Peyer's patch (tissue), 4 donors: ENCODE results near the gene SLK.

ENCODE experiments used
- POLR2A ChIP-seq, 2 donors: fragments of 450-650 bp; IDR thresholded peaks; one replicate each; pipeline ENCODE4 v1.5.1; 2017; ENCODE audit warnings: antibody characterized with exemption in 2 of 2, mild to moderate bottlenecking in 2 of 2, moderate library complexity in 2 of 2
- TF ChIP-seq, protein P1 (sequence below), 6 experiments: fragments of 450-650 bp in 4 of 6; fragments of 200-600 bp in 2 of 6; sonication (generic) in 1 of 6; IDR thresholded peaks; one replicate each; pipeline ENCODE4 v1.5.1; 2017 to 2019; ENCODE audit warnings: antibody characterized with exemption in 6 of 6, mild to moderate bottlenecking in 3 of 6, moderate library complexity in 1 of 6

DNA sequence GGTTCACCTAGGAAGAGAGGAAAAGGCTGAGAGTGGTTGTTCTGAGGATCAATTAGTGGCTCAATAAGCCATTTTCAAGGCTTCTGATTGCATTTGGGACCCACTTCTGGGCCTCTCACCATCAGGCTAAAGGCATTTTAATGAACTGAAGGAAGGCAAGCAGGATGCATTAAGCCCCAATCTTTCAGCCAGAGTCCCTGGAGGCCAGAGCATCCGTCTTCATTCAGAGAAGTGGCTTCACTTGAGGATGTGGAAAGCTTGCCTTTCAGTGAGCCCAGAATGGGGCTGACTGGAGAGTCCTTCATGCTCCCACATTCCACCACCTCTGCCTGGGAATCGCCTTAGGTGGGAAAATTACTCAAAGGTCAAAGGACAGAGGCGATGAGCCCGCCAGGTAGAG lies 76.9 kb downstream of the SLK start:
- TF ChIP-seq, protein P1, sequence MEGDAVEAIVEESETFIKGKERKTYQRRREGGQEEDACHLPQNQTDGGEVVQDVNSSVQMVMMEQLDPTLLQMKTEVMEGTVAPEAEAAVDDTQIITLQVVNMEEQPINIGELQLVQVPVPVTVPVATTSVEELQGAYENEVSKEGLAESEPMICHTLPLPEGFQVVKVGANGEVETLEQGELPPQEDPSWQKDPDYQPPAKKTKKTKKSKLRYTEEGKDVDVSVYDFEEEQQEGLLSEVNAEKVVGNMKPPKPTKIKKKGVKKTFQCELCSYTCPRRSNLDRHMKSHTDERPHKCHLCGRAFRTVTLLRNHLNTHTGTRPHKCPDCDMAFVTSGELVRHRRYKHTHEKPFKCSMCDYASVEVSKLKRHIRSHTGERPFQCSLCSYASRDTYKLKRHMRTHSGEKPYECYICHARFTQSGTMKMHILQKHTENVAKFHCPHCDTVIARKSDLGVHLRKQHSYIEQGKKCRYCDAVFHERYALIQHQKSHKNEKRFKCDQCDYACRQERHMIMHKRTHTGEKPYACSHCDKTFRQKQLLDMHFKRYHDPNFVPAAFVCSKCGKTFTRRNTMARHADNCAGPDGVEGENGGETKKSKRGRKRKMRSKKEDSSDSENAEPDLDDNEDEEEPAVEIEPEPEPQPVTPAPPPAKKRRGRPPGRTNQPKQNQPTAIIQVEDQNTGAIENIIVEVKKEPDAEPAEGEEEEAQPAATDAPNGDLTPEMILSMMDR (IDR thresholded peaks at IDR 0.05) = no peak
- no peak for TF ChIP-seq POLR2A (IDR thresholded peaks at IDR 0.05)
